Transverse colon (tissue), 3 donors: ENCODE data around the gene SMAP2.

Experiments used
- EP300 ChIP-seq: sonication (generic); formaldehyde crosslinking; IDR thresholded peaks from one replicate; pipeline ENCODE4 v1.6.1; 2017; ENCODE audit warnings: antibody characterized with exemption, low read depth
- POLR2A ChIP-seq: fragments of 450-650 bp; IDR thresholded peaks from one replicate; pipeline ENCODE4 v1.6.1; 2016; ENCODE audit warnings: antibody characterized with exemption, mild to moderate bottlenecking, moderate library complexity
- TF ChIP-seq, protein P1 (sequence below), 5 experiments: fragments of 200-600 bp in 3 of 5; fragments of 450-650 bp in 2 of 5; sonication (generic) in 3 of 5; IDR thresholded peaks; 1 replicate in 2 of 5; 2 replicates in 3 of 5; pipeline ENCODE4 v1.5.1; 2016 to 2017; ENCODE audit warnings: antibody characterized with exemption in 5 of 5, inconsistent platforms in 3 of 5, mild to moderate bottlenecking in 2 of 5, moderate library complexity in 1 of 5

DNA sequence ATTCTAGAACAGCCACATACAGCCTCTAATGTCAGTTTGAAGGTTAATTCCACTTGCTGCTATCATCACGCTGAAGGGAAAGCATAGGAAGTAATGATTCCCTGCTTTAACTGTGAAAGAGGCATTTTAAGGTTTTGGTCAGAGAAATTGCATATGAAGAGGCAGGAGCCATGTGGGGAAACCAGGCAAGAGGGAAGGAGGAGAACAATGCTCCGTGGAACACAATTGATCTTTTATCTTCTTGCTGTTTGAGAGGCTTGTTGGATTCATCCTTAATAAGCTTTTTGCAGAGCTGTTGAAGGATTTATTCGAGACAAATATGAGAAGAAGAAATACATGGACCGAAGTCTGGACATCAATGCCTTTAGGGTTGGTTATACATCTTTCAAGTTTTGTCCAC, 35.9 kb downstream of the SMAP2 start:
- no peak for TF ChIP-seq POLR2A
- TF ChIP-seq, protein P1, sequence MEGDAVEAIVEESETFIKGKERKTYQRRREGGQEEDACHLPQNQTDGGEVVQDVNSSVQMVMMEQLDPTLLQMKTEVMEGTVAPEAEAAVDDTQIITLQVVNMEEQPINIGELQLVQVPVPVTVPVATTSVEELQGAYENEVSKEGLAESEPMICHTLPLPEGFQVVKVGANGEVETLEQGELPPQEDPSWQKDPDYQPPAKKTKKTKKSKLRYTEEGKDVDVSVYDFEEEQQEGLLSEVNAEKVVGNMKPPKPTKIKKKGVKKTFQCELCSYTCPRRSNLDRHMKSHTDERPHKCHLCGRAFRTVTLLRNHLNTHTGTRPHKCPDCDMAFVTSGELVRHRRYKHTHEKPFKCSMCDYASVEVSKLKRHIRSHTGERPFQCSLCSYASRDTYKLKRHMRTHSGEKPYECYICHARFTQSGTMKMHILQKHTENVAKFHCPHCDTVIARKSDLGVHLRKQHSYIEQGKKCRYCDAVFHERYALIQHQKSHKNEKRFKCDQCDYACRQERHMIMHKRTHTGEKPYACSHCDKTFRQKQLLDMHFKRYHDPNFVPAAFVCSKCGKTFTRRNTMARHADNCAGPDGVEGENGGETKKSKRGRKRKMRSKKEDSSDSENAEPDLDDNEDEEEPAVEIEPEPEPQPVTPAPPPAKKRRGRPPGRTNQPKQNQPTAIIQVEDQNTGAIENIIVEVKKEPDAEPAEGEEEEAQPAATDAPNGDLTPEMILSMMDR (IDR thresholded peaks at IDR 0.05), result no peak
- no peak for TF ChIP-seq EP300
